Activated T-helper 9 cell treated with anti-CD3 and anti-CD28 coated beads, Interleukin-2, amount 50 U/mL, for 16 hours (primary cell): Measurements from ENCODE around the gene KSR2.

ENCODE experiments used
- DNase-seq: peaks from one replicate; pipeline ENCODE4 v3.0.0-alpha.2; 2020; ENCODE audit warnings: low read depth

The KSR2 gene

GRCh38 chr12:117447665-117448366, 521.0 kb downstream of the KSR2 start:
- DNase-seq, result no peak

GRCh38 chr12:117444781-117445180, 524.0 kb downstream of the KSR2 start:
- no peak for DNase-seq

GRCh38 chr12:117441751-117442150, 527.0 kb downstream of the KSR2 start:
- DNase-seq, result no peak

- DNase-seq, result no peak
These were observed 528.4 kb downstream of the KSR2 start for GRCh38 chr12:117440384-117440783.

- no peak for DNase-seq
These were observed 529.2 kb downstream of the KSR2 start for GRCh38 chr12:117439531-117440001.

- DNase-seq, result no peak
These were observed 530.0 kb downstream of the KSR2 start for GRCh38 chr12:117438809-117439208.

- no peak for DNase-seq
These were observed 531.1 kb downstream of the KSR2 start for GRCh38 chr12:117437516-117438255.

- no peak for DNase-seq
These were observed 534.9 kb downstream of the KSR2 start for GRCh38 chr12:117433878-117434277.

GRCh38 chr12:117430246-117430645, 538.5 kb downstream of the KSR2 start:
- no peak for DNase-seq

GRCh38 chr12:117427211-117427610, 541.6 kb downstream of the KSR2 start:
- DNase-seq, result no peak

- no peak for DNase-seq
These were observed 546.8 kb downstream of the KSR2 start for GRCh38 chr12:117421987-117422386.

GRCh38 chr12:117421068-117421752, 547.6 kb downstream of the KSR2 start:
- no peak for DNase-seq

- DNase-seq, result no peak
These were observed 551.8 kb downstream of the KSR2 start for GRCh38 chr12:117417004-117417403.

- no peak for DNase-seq
These were observed 556.2 kb downstream of the KSR2 start for GRCh38 chr12:117412465-117413188.

GRCh38 chr12:117409286-117409685, 559.5 kb downstream of the KSR2 start:
- no peak for DNase-seq

- no peak for DNase-seq
These were observed 560.5 kb downstream of the KSR2 start for GRCh38 chr12:117408161-117408791.

GRCh38 chr12:117404940-117405339, 563.9 kb downstream of the KSR2 start:
- DNase-seq, result no peak

- no peak for DNase-seq
These were observed 564.5 kb downstream of the KSR2 start for GRCh38 chr12:117404203-117404853.

- no peak for DNase-seq
These were observed 565.1 kb downstream of the KSR2 start for GRCh38 chr12:117403586-117404139.
